GM19351 (cell line): ENCODE results near the gene PRELID2.
"Not testable (repeated sequence)": the region's sequence is repeated elsewhere in the genome, so short reads cannot be mapped to it uniquely, and the experiment has no call there.

Experiments
- ATAC-seq: cut with Tn5 transposase; IDR thresholded peaks from one replicate; pipeline ENCODE4 v1.9.1; 2021; ENCODE audit warnings: mild to moderate bottlenecking, moderate library complexity; ENCODE audit not compliant: unreplicated experiment

Gene PRELID2

GRCh38 chr5:145798503-145798902 is 36.6 kb downstream of the PRELID2 start:
- ATAC-seq = not testable (repeated sequence)

- no peak for ATAC-seq
Observed at GRCh38 chr5:145797336-145797735, 37.8 kb downstream of the PRELID2 start.

GRCh38 chr5:145796318-145796717 is 38.8 kb downstream of the PRELID2 start:
- ATAC-seq = no peak

- no peak for ATAC-seq
Observed at GRCh38 chr5:145793574-145793973, 41.6 kb downstream of the PRELID2 start.

- ATAC-seq = no peak
Observed at GRCh38 chr5:145792840-145793239, 42.3 kb downstream of the PRELID2 start.

GRCh38 chr5:145791866-145792265 is 43.3 kb downstream of the PRELID2 start:
- ATAC-seq = no peak

GRCh38 chr5:145787996-145788395 is 47.1 kb downstream of the PRELID2 start:
- ATAC-seq = no peak

- no peak for ATAC-seq
Observed at GRCh38 chr5:145787507-145787906, 47.6 kb downstream of the PRELID2 start.

- ATAC-seq = no peak
Observed at GRCh38 chr5:145787001-145787400, 48.1 kb downstream of the PRELID2 start.

GRCh38 chr5:145780982-145781381 is 54.2 kb downstream of the PRELID2 start:
- ATAC-seq = no peak

- ATAC-seq = no peak
Observed at GRCh38 chr5:145778144-145778900, 56.8 kb downstream of the PRELID2 start.

GRCh38 chr5:145777445-145778063 is 57.6 kb downstream of the PRELID2 start:
- no peak for ATAC-seq

- no peak for ATAC-seq
Observed at GRCh38 chr5:145776886-145777285, 58.3 kb downstream of the PRELID2 start.

- no peak for ATAC-seq
Observed at GRCh38 chr5:145775893-145776444, 59.2 kb downstream of the PRELID2 start.

- ATAC-seq = no peak
Observed at GRCh38 chr5:145775411-145775810, 59.7 kb downstream of the PRELID2 start.

GRCh38 chr5:145774442-145774841 is 60.7 kb downstream of the PRELID2 start:
- ATAC-seq = no peak

GRCh38 chr5:145772466-145772865 is 62.7 kb downstream of the PRELID2 start:
- ATAC-seq = no peak

GRCh38 chr5:145768863-145769262 is 66.3 kb downstream of the PRELID2 start:
- no peak for ATAC-seq

GRCh38 chr5:145764325-145764724 is 70.8 kb downstream of the PRELID2 start:
- ATAC-seq = no peak

- ATAC-seq = no peak
Observed at GRCh38 chr5:145762833-145763232, 72.3 kb downstream of the PRELID2 start.

GRCh38 chr5:145761254-145761653 is 73.9 kb downstream of the PRELID2 start:
- ATAC-seq = no peak

GRCh38 chr5:145760660-145761059 is 74.5 kb downstream of the PRELID2 start:
- no peak for ATAC-seq
